Measurements from ENCODE around the gene TOR2A. TPM values are rescaled to one million over a fixed set of nuclear protein-coding genes. Genes with fewer than 3 reads are reported as not detected.

Gene TOR2A
- total and polyA plus RNA-seq, 4 donors, result 6.2 to 23.5 (median 14.7) TPM

- Histone ChIP-seq H3K36me3 (ENCODE audit: control insufficient read depth, insufficient read depth, low read length) (peaks cover 3% of the 10 kb centered on the region), H3K9me3 (ENCODE audit: control insufficient read depth, insufficient read depth, low read length) (no peaks in the 10 kb centered on the region), H3K4me3 (ENCODE audit: low read depth, low read length) (no peak overlapping the region), H3K27me3 (ENCODE audit: control insufficient read depth, insufficient read depth, low read length) (peaks cover 6% of the 10 kb centered on the region), H3K27ac (ENCODE audit: low read depth, low read length) (no peak overlapping the region), H3K4me1 (ENCODE audit: control insufficient read depth, insufficient read depth, low read length) (peaks cover 43% of the 10 kb centered on the region)
- DNase-seq (ENCODE audit: low read depth in 4 of 6, low spot score in 6 of 6), result no peak
- WGBS (ENCODE audit: insufficient coverage), result 90% methylated on average over 13 of the region's 18 CpGs
These were observed 42.4 kb upstream of the TOR2A start for GRCh38 chr9:127777368-127777980.

- DNase-seq (ENCODE audit: low read depth in 4 of 6, low spot score in 6 of 6), result no peak
- peaks cover 3% of the 10 kb centered on the region for H3K36me3 ChIP-seq (ENCODE audit: control insufficient read depth, insufficient read depth, low read length)
- WGBS (ENCODE audit: insufficient coverage), result 86% methylated on average over 5 of the region's 5 CpGs
- H3K4me1 ChIP-seq (ENCODE audit: control insufficient read depth, insufficient read depth, low read length), result peaks cover 43% of the 10 kb centered on the region
- H3K27me3 ChIP-seq (ENCODE audit: control insufficient read depth, insufficient read depth, low read length), result peaks cover 6% of the 10 kb centered on the region
- peak overlapping the region; percentile 29 for H3K4me3 ChIP-seq (ENCODE audit: low read depth, low read length)
- H3K9me3 ChIP-seq (ENCODE audit: control insufficient read depth, insufficient read depth, low read length), result no peaks in the 10 kb centered on the region
- H3K27ac ChIP-seq (ENCODE audit: low read depth, low read length), result no peak overlapping the region
These were observed 41.8 kb upstream of the TOR2A start for GRCh38 chr9:127776924-127777289.

- peaks cover 46% of the 10 kb centered on the region for H3K4me1 ChIP-seq (ENCODE audit: control insufficient read depth, insufficient read depth, low read length)
- DNase-seq (ENCODE audit: low read depth in 4 of 6, low spot score in 6 of 6), result peak in 1 of 6 donors; percentile 78
- peaks cover 3% of the 10 kb centered on the region for H3K36me3 ChIP-seq (ENCODE audit: control insufficient read depth, insufficient read depth, low read length)
- H3K9me3 ChIP-seq (ENCODE audit: control insufficient read depth, insufficient read depth, low read length), result no peaks in the 10 kb centered on the region
- WGBS (ENCODE audit: insufficient coverage), result 51% methylated on average over 13 of the region's 15 CpGs
- peak overlapping the region; percentile 29 for H3K4me3 ChIP-seq (ENCODE audit: low read depth, low read length)
- H3K27me3 ChIP-seq (ENCODE audit: control insufficient read depth, insufficient read depth, low read length), result peaks cover 6% of the 10 kb centered on the region
- no peak overlapping the region for H3K27ac ChIP-seq (ENCODE audit: low read depth, low read length)
These were observed 41.3 kb upstream of the TOR2A start for GRCh38 chr9:127776195-127776923.

- Histone ChIP-seq H3K4me1 (ENCODE audit: control insufficient read depth, insufficient read depth, low read length) (peaks cover 44% of the 10 kb centered on the region), H3K36me3 (ENCODE audit: control insufficient read depth, insufficient read depth, low read length) (peaks cover 3% of the 10 kb centered on the region), H3K4me3 (ENCODE audit: low read depth, low read length) (no peak overlapping the region), H3K27ac (ENCODE audit: low read depth, low read length) (no peak overlapping the region), H3K27me3 (ENCODE audit: control insufficient read depth, insufficient read depth, low read length) (peaks cover 14% of the 10 kb centered on the region), H3K9me3 (ENCODE audit: control insufficient read depth, insufficient read depth, low read length) (no peaks in the 10 kb centered on the region)
- 84% methylated on average over 10 of the region's 10 CpGs for WGBS (ENCODE audit: insufficient coverage)
- no peak for DNase-seq (ENCODE audit: low read depth in 4 of 6, low spot score in 6 of 6)
These were observed 38.9 kb upstream of the TOR2A start for GRCh38 chr9:127773981-127774380.

GRCh38 chr9:127773272-127773671 lies 38.2 kb upstream of the TOR2A start:
- Histone ChIP-seq H3K4me3 (ENCODE audit: low read depth, low read length) (no peak overlapping the region), H3K36me3 (ENCODE audit: control insufficient read depth, insufficient read depth, low read length) (no peaks in the 10 kb centered on the region), H3K4me1 (ENCODE audit: control insufficient read depth, insufficient read depth, low read length) (peaks cover 42% of the 10 kb centered on the region), H3K27ac (ENCODE audit: low read depth, low read length) (no peak overlapping the region), H3K27me3 (ENCODE audit: control insufficient read depth, insufficient read depth, low read length) (peaks cover 11% of the 10 kb centered on the region), H3K9me3 (ENCODE audit: control insufficient read depth, insufficient read depth, low read length) (no peaks in the 10 kb centered on the region)
- WGBS (ENCODE audit: insufficient coverage), result 82% methylated on average over 3 of the region's 3 CpGs
- DNase-seq (ENCODE audit: low read depth in 4 of 6, low spot score in 6 of 6), result no peak

- no peak overlapping the region for H3K4me3 ChIP-seq (ENCODE audit: low read depth, low read length)
- peaks cover 11% of the 10 kb centered on the region for H3K27me3 ChIP-seq (ENCODE audit: control insufficient read depth, insufficient read depth, low read length)
- H3K36me3 ChIP-seq (ENCODE audit: control insufficient read depth, insufficient read depth, low read length), result no peaks in the 10 kb centered on the region
- DNase-seq (ENCODE audit: low read depth in 4 of 6, low spot score in 6 of 6), result no peak
- H3K4me1 ChIP-seq (ENCODE audit: control insufficient read depth, insufficient read depth, low read length), result peaks cover 47% of the 10 kb centered on the region
- no peaks in the 10 kb centered on the region for H3K9me3 ChIP-seq (ENCODE audit: control insufficient read depth, insufficient read depth, low read length)
- WGBS (ENCODE audit: insufficient coverage), result 92% methylated on average over 2 of the region's 5 CpGs
- H3K27ac ChIP-seq (ENCODE audit: low read depth, low read length), result no peak overlapping the region
These were observed 37.5 kb upstream of the TOR2A start for GRCh38 chr9:127772603-127773002.

GRCh38 chr9:127771570-127772189 lies 36.6 kb upstream of the TOR2A start:
- H3K27me3 ChIP-seq (ENCODE audit: control insufficient read depth, insufficient read depth, low read length), result peaks cover 11% of the 10 kb centered on the region
- H3K36me3 ChIP-seq (ENCODE audit: control insufficient read depth, insufficient read depth, low read length), result no peaks in the 10 kb centered on the region
- peak overlapping the region; percentile 63 for H3K4me3 ChIP-seq (ENCODE audit: low read depth, low read length)
- H3K27ac ChIP-seq (ENCODE audit: low read depth, low read length), result peak overlapping the region; percentile 15
- peaks cover 49% of the 10 kb centered on the region for H3K4me1 ChIP-seq (ENCODE audit: control insufficient read depth, insufficient read depth, low read length)
- no peak for DNase-seq (ENCODE audit: low read depth in 4 of 6, low spot score in 6 of 6)
- H3K9me3 ChIP-seq (ENCODE audit: control insufficient read depth, insufficient read depth, low read length), result no peaks in the 10 kb centered on the region
- 0% methylated on average over 5 of the region's 19 CpGs for WGBS (ENCODE audit: insufficient coverage)

- peak overlapping the region; percentile 47 for H3K27ac ChIP-seq (ENCODE audit: low read depth, low read length)
These were observed 35.9 kb upstream of the TOR2A start for GRCh38 chr9:127770905-127771569.

GRCh38 chr9:127770583-127770904 lies 35.5 kb upstream of the TOR2A start:
- Histone ChIP-seq H3K4me3 (ENCODE audit: low read depth, low read length) (peak overlapping the region; percentile 63), H3K9me3 (ENCODE audit: control insufficient read depth, insufficient read depth, low read length) (no peaks in the 10 kb centered on the region), H3K36me3 (ENCODE audit: control insufficient read depth, insufficient read depth, low read length) (no peaks in the 10 kb centered on the region), H3K4me1 (ENCODE audit: control insufficient read depth, insufficient read depth, low read length) (peaks cover 47% of the 10 kb centered on the region), H3K27me3 (ENCODE audit: control insufficient read depth, insufficient read depth, low read length) (peaks cover 8% of the 10 kb centered on the region), H3K27ac (ENCODE audit: low read depth, low read length) (peak overlapping the region; percentile 47)
- DNase-seq (ENCODE audit: low read depth in 4 of 6, low spot score in 6 of 6), result no peak
- WGBS (ENCODE audit: insufficient coverage), result 60% methylated on average over 1 of the region's 3 CpGs

More at GRCh38 chr9:127770905-127771569, 35.9 kb upstream of the TOR2A start:
- peak in 5 of 6 donors; percentile 72 to 99 (median 88) for DNase-seq (ENCODE audit: low read depth in 4 of 6, low spot score in 6 of 6)
- Histone ChIP-seq H3K27me3 (ENCODE audit: control insufficient read depth, insufficient read depth, low read length) (peaks cover 8% of the 10 kb centered on the region), H3K4me3 (ENCODE audit: low read depth, low read length) (peak overlapping the region; percentile 63), H3K9me3 (ENCODE audit: control insufficient read depth, insufficient read depth, low read length) (no peaks in the 10 kb centered on the region), H3K36me3 (ENCODE audit: control insufficient read depth, insufficient read depth, low read length) (no peaks in the 10 kb centered on the region), H3K4me1 (ENCODE audit: control insufficient read depth, insufficient read depth, low read length) (peaks cover 45% of the 10 kb centered on the region)
- WGBS (ENCODE audit: insufficient coverage), result under 1% methylated on average over 41 of the region's 43 CpGs

Measured in spinal cord (tissue), 10 donors.